ENCODE data around the gene CXCL14. TPM values are rescaled to one million over a fixed set of nuclear protein-coding genes. Genes with fewer than 3 reads are reported as not detected.

Gene CXCL14
- total RNA-seq, 1 experiment from 2014 or later, result not detected

- Histone ChIP-seq H3K27me3 (ENCODE audit: control insufficient read depth, insufficient read depth, low read length) (peaks cover 4% of the 10 kb centered on the region; the same call in 1 of the 2 replicates), H3K36me3 (ENCODE audit: control insufficient read depth, insufficient read depth, low read length) (no peaks in the 10 kb centered on the region), H3K27ac (ENCODE audit: low read length) (no peak overlapping the region), H3K4me1 (ENCODE audit: control insufficient read depth, insufficient read depth, low read length) (no peaks in the 10 kb centered on the region), H3K4me3 (ENCODE audit: low read depth in 2 of 2, low read length in 2 of 2) (no peak overlapping the region), H3K9me3 (ENCODE audit: control insufficient read depth, insufficient read depth, low read depth, low read length) (no peaks in the 10 kb centered on the region)
- ChIA-PET CTCF (interaction anchor here (0.7 to 1.2 kb wide), 3 partner anchors 20 to 265 kb away, joined by 3 to 5 read pairs (median 3); no protein-coding TSS in a partner anchor), POLR2A (no interaction called here)
- in situ Hi-C loops (cut with HindIII; ENCODE audit: low pct_unique_long_range_greater_than_20kb, low sequenced_read_pairs) (no loop called here), intact Hi-C loops (cut with micrococcal nuclease; ENCODE audit: unreplicated experiment) (no loop called here)
- DNase-seq (ENCODE audit: low read depth, low spot score) (no peak), ATAC-seq (peak; percentile 63)
- no TSS peak for BruUV-seq (replicated peaks)
- TF ChIP-seq, protein P1, sequence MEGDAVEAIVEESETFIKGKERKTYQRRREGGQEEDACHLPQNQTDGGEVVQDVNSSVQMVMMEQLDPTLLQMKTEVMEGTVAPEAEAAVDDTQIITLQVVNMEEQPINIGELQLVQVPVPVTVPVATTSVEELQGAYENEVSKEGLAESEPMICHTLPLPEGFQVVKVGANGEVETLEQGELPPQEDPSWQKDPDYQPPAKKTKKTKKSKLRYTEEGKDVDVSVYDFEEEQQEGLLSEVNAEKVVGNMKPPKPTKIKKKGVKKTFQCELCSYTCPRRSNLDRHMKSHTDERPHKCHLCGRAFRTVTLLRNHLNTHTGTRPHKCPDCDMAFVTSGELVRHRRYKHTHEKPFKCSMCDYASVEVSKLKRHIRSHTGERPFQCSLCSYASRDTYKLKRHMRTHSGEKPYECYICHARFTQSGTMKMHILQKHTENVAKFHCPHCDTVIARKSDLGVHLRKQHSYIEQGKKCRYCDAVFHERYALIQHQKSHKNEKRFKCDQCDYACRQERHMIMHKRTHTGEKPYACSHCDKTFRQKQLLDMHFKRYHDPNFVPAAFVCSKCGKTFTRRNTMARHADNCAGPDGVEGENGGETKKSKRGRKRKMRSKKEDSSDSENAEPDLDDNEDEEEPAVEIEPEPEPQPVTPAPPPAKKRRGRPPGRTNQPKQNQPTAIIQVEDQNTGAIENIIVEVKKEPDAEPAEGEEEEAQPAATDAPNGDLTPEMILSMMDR (IDR thresholded peaks at IDR 0.05), result peak; percentile 73
- no peak for TF ChIP-seq POLR2AphosphoS5 (IDR thresholded peaks at IDR 0.05; ENCODE audit: low read depth, low read length)
Observed at GRCh38 chr5:135569755-135570452, 8.9 kb downstream of the CXCL14 start.

GRCh38 chr5:135568923-135569360 lies 9.8 kb downstream of the CXCL14 start:
- TF ChIP-seq SIN3A (IDR thresholded peaks at IDR 0.05; ENCODE audit: borderline replicate concordance, insufficient read depth, low read depth, low read length) (no peak), TCF7L2 (IDR thresholded peaks at IDR 0.05; ENCODE audit: low read depth, low read length) (no peak), REST (IDR thresholded peaks at IDR 0.05; ENCODE audit: insufficient read depth in 1 of 2, low read depth in 2 of 2, low read length in 1 of 2) (no peak), POLR2AphosphoS5 (IDR thresholded peaks at IDR 0.05; ENCODE audit: low read depth, low read length) (no peak)
- TF ChIP-seq, protein P1 (IDR thresholded peaks at IDR 0.05), result no peak
- CTCF ChIA-PET, result interaction anchor here (0.6 to 1.2 kb wide), 2 partner anchors 69 to 266 kb away, joined by 3 to 5 read pairs; no protein-coding TSS in a partner anchor
- no peak overlapping the region for H3K4me3 ChIP-seq (ENCODE audit: low read depth in 2 of 2, low read length in 2 of 2)
- H3K9me3 ChIP-seq (ENCODE audit: control insufficient read depth, insufficient read depth, low read depth, low read length), result no peaks in the 10 kb centered on the region
- in situ Hi-C loops (cut with HindIII; ENCODE audit: low pct_unique_long_range_greater_than_20kb, low sequenced_read_pairs), result no loop called here
- BruUV-seq (replicated peaks), result no TSS peak
- intact Hi-C loops (cut with micrococcal nuclease; ENCODE audit: unreplicated experiment), result no loop called here
- POLR2A ChIA-PET, result no interaction called here
- H3K36me3 ChIP-seq (ENCODE audit: control insufficient read depth, insufficient read depth, low read length), result no peaks in the 10 kb centered on the region
- H3K27ac ChIP-seq (ENCODE audit: low read length), result no peak overlapping the region
- ATAC-seq, result no peak
- no peaks in the 10 kb centered on the region for H3K4me1 ChIP-seq (ENCODE audit: control insufficient read depth, insufficient read depth, low read length)
- no peak for DNase-seq (ENCODE audit: low read depth, low spot score)
- peaks cover 4% of the 10 kb centered on the region; the same call in 1 of the 2 replicates for H3K27me3 ChIP-seq (ENCODE audit: control insufficient read depth, insufficient read depth, low read length)

Measured in Panc1 (cell line).